Measurements from ENCODE around the gene NPPC. TPM values are rescaled to one million over a fixed set of nuclear protein-coding genes. Genes with fewer than 3 reads are reported as not detected.

Gene NPPC
- total and polyA plus RNA-seq, 2 experiments from 2014 or later: 0.26 TPM; not detected in 1

- TF ChIP-seq EZH2phosphoT487 (IDR thresholded peaks at IDR 0.05; ENCODE audit: insufficient read depth, low read depth): no peak
- TF ChIP-seq EZH2 (IDR thresholded peaks at IDR 0.05; ENCODE audit: insufficient read depth, poor library complexity, severe bottlenecking): no peak
- Histone ChIP-seq H3K27me3 (replicated peaks; ENCODE audit: insufficient read depth) (peaks cover 34% of the 10 kb centered on the region), H3K9ac (no peak overlapping the region), H3K4me3 (peak overlapping the region; percentile 60; the same call in 1 of the 2 replicates), H3K4me2 (ENCODE audit: unreplicated experiment) (peak overlapping the region; percentile 55), H4K20me1 (ENCODE audit: insufficient read depth) (no peaks in the 10 kb centered on the region), H3K36me3 (ENCODE audit: low read depth) (no peaks in the 10 kb centered on the region), H3K27ac (no peak overlapping the region), H3F3A (ENCODE audit: insufficient read depth) (no peaks in the 10 kb centered on the region), H3K4me1 (ENCODE audit: insufficient read depth) (no peaks in the 10 kb centered on the region), H3K79me2 (ENCODE audit: insufficient read depth) (no peaks in the 10 kb centered on the region), H2AFZ (peak overlapping the region; percentile 64), H3K9me3 (ENCODE audit: low read depth) (no peaks in the 10 kb centered on the region), H3K9me2 (ENCODE audit: insufficient read depth) (no peaks in the 10 kb centered on the region)
- in situ Hi-C loops (cut with MboI): loop anchor here (10.0 to 25.0 kb wide), 2 partner anchors 210 to 612 kb away; partner anchors contain the start of genes CHRND and CHRNG
- DNase-seq: no peak
- WGBS, 2 experiments (ENCODE audit: low coverage in 1 of 2, low lambda C conversion rate in 2 of 2, missing lambda C conversion rate in 2 of 2): 30 to 34% methylated on average over 8 of the region's 8 CpGs
Observed at GRCh38 chr2:231924889-231925275, 1.3 kb downstream of the NPPC start.

- 64% methylated on average over 24 of the region's 24 CpGs for WGBS, 2 experiments (ENCODE audit: low coverage in 1 of 2, low lambda C conversion rate in 2 of 2, missing lambda C conversion rate in 2 of 2)
- no peaks in the 10 kb centered on the region for H3F3A ChIP-seq (ENCODE audit: insufficient read depth)
- H3K4me3 ChIP-seq: no peak overlapping the region
- no peaks in the 10 kb centered on the region for H3K79me2 ChIP-seq (ENCODE audit: insufficient read depth)
- H3K9me2 ChIP-seq (ENCODE audit: insufficient read depth): no peaks in the 10 kb centered on the region
- TF ChIP-seq EZH2 (IDR thresholded peaks at IDR 0.05; ENCODE audit: insufficient read depth, poor library complexity, severe bottlenecking) (no peak), EZH2phosphoT487 (IDR thresholded peaks at IDR 0.05; ENCODE audit: insufficient read depth, low read depth) (no peak)
- peaks cover 31% of the 10 kb centered on the region for H3K27me3 ChIP-seq (replicated peaks; ENCODE audit: insufficient read depth)
- no peaks in the 10 kb centered on the region for H3K36me3 ChIP-seq (ENCODE audit: low read depth)
- no peak overlapping the region for H3K9ac ChIP-seq
- in situ Hi-C loops (cut with MboI): loop anchor here (10.0 to 25.0 kb wide), 2 partner anchors 211 to 613 kb away; partner anchors contain the start of genes CHRND and CHRNG
- H3K9me3 ChIP-seq (ENCODE audit: low read depth): no peaks in the 10 kb centered on the region
- no peaks in the 10 kb centered on the region for H3K4me1 ChIP-seq (ENCODE audit: insufficient read depth)
- DNase-seq: no peak
- no peak overlapping the region for H2AFZ ChIP-seq
- no peak overlapping the region for H3K4me2 ChIP-seq (ENCODE audit: unreplicated experiment)
- H4K20me1 ChIP-seq (ENCODE audit: insufficient read depth): no peaks in the 10 kb centered on the region
- H3K27ac ChIP-seq: no peak overlapping the region
Observed at GRCh38 chr2:231923951-231924888, 2.0 kb downstream of the NPPC start.

DNA sequence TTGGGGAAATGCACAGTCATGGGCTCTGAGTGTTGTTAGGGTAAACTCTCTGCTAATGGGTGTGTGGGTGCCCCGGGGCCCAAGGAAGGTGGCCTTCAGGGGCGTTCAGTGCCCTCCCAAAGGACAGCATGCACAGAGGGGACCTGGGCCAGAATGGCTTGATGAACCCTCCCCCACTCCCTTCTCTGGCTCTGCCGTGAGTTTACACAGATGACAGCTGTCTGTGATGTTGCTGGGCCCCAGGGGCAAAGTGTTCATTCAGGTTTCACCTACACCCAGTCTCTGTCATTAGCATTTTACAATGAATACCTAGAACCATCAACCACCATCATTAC, 3.2 kb downstream of the NPPC start:
- no peak overlapping the region for H3K4me2 ChIP-seq (ENCODE audit: unreplicated experiment)
- no peak for DNase-seq
- H3K4me3 ChIP-seq: no peak overlapping the region
- TF ChIP-seq EZH2 (IDR thresholded peaks at IDR 0.05; ENCODE audit: insufficient read depth, poor library complexity, severe bottlenecking) (no peak), EZH2phosphoT487 (IDR thresholded peaks at IDR 0.05; ENCODE audit: insufficient read depth, low read depth) (no peak)
- in situ Hi-C loops (cut with MboI): loop anchor here (10.0 to 25.0 kb wide), 2 partner anchors 212 to 614 kb away; partner anchors contain the start of genes CHRND and CHRNG
- no peaks in the 10 kb centered on the region for H3K9me2 ChIP-seq (ENCODE audit: insufficient read depth)
- H3F3A ChIP-seq (ENCODE audit: insufficient read depth): no peaks in the 10 kb centered on the region
- peaks cover 22% of the 10 kb centered on the region for H3K27me3 ChIP-seq (replicated peaks; ENCODE audit: insufficient read depth)
- no peak overlapping the region for H3K9ac ChIP-seq
- H3K36me3 ChIP-seq (ENCODE audit: low read depth): no peaks in the 10 kb centered on the region
- no peaks in the 10 kb centered on the region for H3K4me1 ChIP-seq (ENCODE audit: insufficient read depth)
- no peaks in the 10 kb centered on the region for H4K20me1 ChIP-seq (ENCODE audit: insufficient read depth)
- no peak overlapping the region for H2AFZ ChIP-seq
- H3K27ac ChIP-seq: no peak overlapping the region
- WGBS, 2 experiments (ENCODE audit: low coverage in 1 of 2, low lambda C conversion rate in 2 of 2, missing lambda C conversion rate in 2 of 2): 39 to 59% methylated on average over 3 of the region's 3 CpGs
- no peaks in the 10 kb centered on the region for H3K79me2 ChIP-seq (ENCODE audit: insufficient read depth)
- H3K9me3 ChIP-seq (ENCODE audit: low read depth): no peaks in the 10 kb centered on the region

DNA sequence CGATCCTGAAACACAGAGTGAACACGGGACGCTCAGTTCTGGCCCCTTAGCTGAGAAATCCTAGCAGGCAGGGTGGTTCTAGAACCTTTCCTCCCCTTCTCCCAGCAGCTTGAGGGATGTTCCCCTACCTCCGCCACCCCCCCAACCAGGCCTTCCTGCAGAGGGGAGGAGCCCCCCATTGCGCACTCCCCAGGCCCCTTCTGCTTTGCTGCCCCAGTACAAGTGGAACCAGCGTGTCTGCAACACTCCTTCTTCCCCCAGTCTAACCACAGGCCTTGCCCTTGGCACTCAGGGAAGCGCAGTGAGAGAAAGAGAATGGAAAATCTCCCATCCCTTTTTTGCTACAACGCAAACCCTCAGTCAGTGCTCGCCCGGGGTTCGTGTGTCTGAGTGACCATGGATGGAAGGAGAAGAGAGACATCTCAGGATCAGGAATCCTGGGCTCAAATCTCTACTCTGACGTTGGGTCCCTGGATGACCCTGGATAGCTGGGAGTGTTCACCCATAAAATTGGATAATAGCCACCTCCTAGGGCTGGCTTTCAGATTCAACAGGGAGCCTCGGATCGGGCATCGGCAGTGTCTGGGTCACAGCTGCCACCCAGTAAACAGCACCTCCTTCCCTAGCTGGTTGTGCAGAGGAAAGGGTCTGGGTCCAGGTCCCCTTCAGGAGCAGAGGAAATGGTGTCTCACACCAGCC, 3.7 kb downstream of the NPPC start:
- no peak overlapping the region for H3K4me3 ChIP-seq
- H3K9ac ChIP-seq: no peak overlapping the region
- no peaks in the 10 kb centered on the region for H3K4me1 ChIP-seq (ENCODE audit: insufficient read depth)
- 63 to 67% methylated on average over 15 of the region's 15 CpGs for WGBS, 2 experiments (ENCODE audit: low coverage in 1 of 2, low lambda C conversion rate in 2 of 2, missing lambda C conversion rate in 2 of 2)
- peaks cover 16% of the 10 kb centered on the region for H3K27me3 ChIP-seq (replicated peaks; ENCODE audit: insufficient read depth)
- H3K4me2 ChIP-seq (ENCODE audit: unreplicated experiment): no peak overlapping the region
- no peak for DNase-seq
- no peaks in the 10 kb centered on the region for H3K9me2 ChIP-seq (ENCODE audit: insufficient read depth)
- in situ Hi-C loops (cut with MboI): loop anchor here (10.0 to 25.0 kb wide), 2 partner anchors 212 to 615 kb away; partner anchors contain the start of genes CHRND and CHRNG
- TF ChIP-seq EZH2phosphoT487 (IDR thresholded peaks at IDR 0.05; ENCODE audit: insufficient read depth, low read depth): no peak
- TF ChIP-seq EZH2 (IDR thresholded peaks at IDR 0.05; ENCODE audit: insufficient read depth, poor library complexity, severe bottlenecking): no peak
- H3K36me3 ChIP-seq (ENCODE audit: low read depth): no peaks in the 10 kb centered on the region
- no peak overlapping the region for H2AFZ ChIP-seq
- H3F3A ChIP-seq (ENCODE audit: insufficient read depth): no peaks in the 10 kb centered on the region
- no peaks in the 10 kb centered on the region for H3K79me2 ChIP-seq (ENCODE audit: insufficient read depth)
- H4K20me1 ChIP-seq (ENCODE audit: insufficient read depth): no peaks in the 10 kb centered on the region
- H3K9me3 ChIP-seq (ENCODE audit: low read depth): no peaks in the 10 kb centered on the region
- no peak overlapping the region for H3K27ac ChIP-seq

Data from GM23248 (cell line).